Activated naive CD4-positive, alpha-beta T cell treated with anti-CD3 and anti-CD28 coated beads, Interleukin-2, amount 50 U/mL, for 72 hours (primary cell): ENCODE data around the gene SAP30L. TPM values are rescaled to one million over a fixed set of nuclear protein-coding genes. Genes with fewer than 3 reads are reported as not detected.

Experiments
- ATAC-seq, 2 donors: fragments of 150-1000 bp; cut with Tn5 transposase; 2 replicates each; pipeline ENCODE4 v1.10.0; 2021; ENCODE audit warnings: mild to moderate bottlenecking in 2 of 2, moderate library complexity in 2 of 2
- DNase-seq, 2 donors: peaks; one replicate each; pipeline ENCODE4 v3.0.0; 2021 to 2022; ENCODE audit warnings: low spot score in 2 of 2
- H3K27ac Mint-ChIP-seq, 2 donors: one replicate each; pipeline ENCODE4 v1.8.0; 2022; ENCODE audit warnings: mild to moderate bottlenecking in 2 of 2, mixed read lengths in 2 of 2
- H3K36me3 Mint-ChIP-seq, 2 donors: one replicate each; pipeline ENCODE4 v1.8.0; 2022; ENCODE audit warnings: mixed read lengths in 2 of 2
- H3K9me3 Mint-ChIP-seq, 2 donors: one replicate each; pipeline ENCODE4 v1.8.0; 2022; ENCODE audit warnings: mixed read lengths in 2 of 2
- total RNA-seq, 2 donors: library from RNA; stranded (reverse); gene quantifications; one replicate each; pipeline ENCODE4 v1.2.3, GENCODE V29; 2022

The SAP30L gene
- total RNA-seq, result 10 to 100 TPM; 25.5 to 31.0 TPM

GRCh38 chr5:154445422-154446194 lies at the start of gene SAP30L:
Gene SAP30L (plus strand): TSS chr5:154445997. CDS start chr5:154446605, 608 bp downstream.
- no peaks in the 10 kb centered on the region for H3K9me3 Mint-ChIP-seq
- H3K36me3 Mint-ChIP-seq, result peaks cover 20 to 32% of the 10 kb centered on the region in 2 donors
- DNase-seq (peak; percentile 97 to 98), ATAC-seq (peak; percentile 96 to 97)
- H3K27ac Mint-ChIP-seq, result peak within 1 kb of the TSS; percentile 94 to 95

GRCh38 chr5:154396128-154396527 lies 49.7 kb upstream of the SAP30L start:
- ATAC-seq, result no peak
- H3K9me3 Mint-ChIP-seq, result no peaks in the 10 kb centered on the region
- H3K36me3 Mint-ChIP-seq, result no peaks in the 10 kb centered on the region
- no peak overlapping the region for H3K27ac Mint-ChIP-seq
- DNase-seq, result no peak

- Mint-ChIP-seq H3K36me3 (no peaks in the 10 kb centered on the region), H3K27ac (no peak overlapping the region), H3K9me3 (no peaks in the 10 kb centered on the region)
- ATAC-seq (no peak), DNase-seq (no peak)
Observed at GRCh38 chr5:154397652-154398406, 48.0 kb upstream of the SAP30L start.

- ATAC-seq (no peak), DNase-seq (no peak)
- Mint-ChIP-seq H3K9me3 (no peaks in the 10 kb centered on the region), H3K36me3 (no peaks in the 10 kb centered on the region), H3K27ac (peak overlapping the region; percentile 51 to 53)
Observed at GRCh38 chr5:154400678-154401077, 45.1 kb upstream of the SAP30L start.

GRCh38 chr5:154401355-154401754 lies 44.4 kb upstream of the SAP30L start:
- ATAC-seq (no peak), DNase-seq (no peak)
- Mint-ChIP-seq H3K9me3 (no peaks in the 10 kb centered on the region), H3K36me3 (no peaks in the 10 kb centered on the region), H3K27ac (peak overlapping the region in 1 of 2 donors; percentile 53)

- ATAC-seq, result no peak
Observed at GRCh38 chr5:154401931-154402330, 43.9 kb upstream of the SAP30L start.

GRCh38 chr5:154402611-154403010 lies 43.2 kb upstream of the SAP30L start:
- no peak for DNase-seq
- Mint-ChIP-seq H3K36me3 (no peaks in the 10 kb centered on the region), H3K27ac (no peak overlapping the region), H3K9me3 (no peaks in the 10 kb centered on the region)
- no peak for ATAC-seq

More at GRCh38 chr5:154401931-154402330, 43.9 kb upstream of the SAP30L start:
- Mint-ChIP-seq H3K27ac (peak overlapping the region in 1 of 2 donors; percentile 53), H3K36me3 (no peaks in the 10 kb centered on the region), H3K9me3 (no peaks in the 10 kb centered on the region)
- DNase-seq, result no peak

GRCh38 chr5:154403234-154403633 lies 42.6 kb upstream of the SAP30L start:
- H3K27ac Mint-ChIP-seq, result no peak overlapping the region
- no peaks in the 10 kb centered on the region for H3K9me3 Mint-ChIP-seq
- DNase-seq (no peak), ATAC-seq (no peak)
- no peaks in the 10 kb centered on the region for H3K36me3 Mint-ChIP-seq

- H3K36me3 Mint-ChIP-seq, result no peaks in the 10 kb centered on the region
- DNase-seq, result no peak
- H3K27ac Mint-ChIP-seq, result peak overlapping the region; percentile 50 to 51
- no peaks in the 10 kb centered on the region for H3K9me3 Mint-ChIP-seq
- ATAC-seq, result no peak
Observed at GRCh38 chr5:154403776-154404387, 41.9 kb upstream of the SAP30L start.

- Mint-ChIP-seq H3K9me3 (no peaks in the 10 kb centered on the region), H3K36me3 (no peaks in the 10 kb centered on the region), H3K27ac (peak overlapping the region in 1 of 2 donors; percentile 57)
- peak; percentile 95 for ATAC-seq
- DNase-seq, result peak; percentile 68 to 76
Observed at GRCh38 chr5:154405078-154405792, 40.6 kb upstream of the SAP30L start.

- no peak for DNase-seq
- Mint-ChIP-seq H3K36me3 (peaks cover 0 to 5% of the 10 kb centered on the region in 2 donors), H3K9me3 (no peaks in the 10 kb centered on the region)
Observed at GRCh38 chr5:154406231-154406630, 39.6 kb upstream of the SAP30L start.

GRCh38 chr5:154406826-154407225 lies 39.0 kb upstream of the SAP30L start:
- no peak for DNase-seq
- Mint-ChIP-seq H3K36me3 (peaks cover under 1 to 9% of the 10 kb centered on the region in 2 donors), H3K27ac (no peak overlapping the region), H3K9me3 (no peaks in the 10 kb centered on the region)
- no peak for ATAC-seq

More at GRCh38 chr5:154406231-154406630, 39.6 kb upstream of the SAP30L start:
- no peak overlapping the region for H3K27ac Mint-ChIP-seq
- ATAC-seq, result no peak

GRCh38 chr5:154408811-154409210 lies 37.0 kb upstream of the SAP30L start:
- DNase-seq (no peak), ATAC-seq (no peak)
- Mint-ChIP-seq H3K36me3 (peaks cover 9 to 12% of the 10 kb centered on the region in 2 donors), H3K27ac (no peak overlapping the region), H3K9me3 (no peaks in the 10 kb centered on the region)

GRCh38 chr5:154409230-154409840 lies 36.5 kb upstream of the SAP30L start:
- Mint-ChIP-seq H3K27ac (no peak overlapping the region), H3K36me3 (peaks cover 9 to 12% of the 10 kb centered on the region in 2 donors), H3K9me3 (no peaks in the 10 kb centered on the region)
- ATAC-seq (no peak), DNase-seq (no peak)

- H3K36me3 Mint-ChIP-seq, result peaks cover 9 to 12% of the 10 kb centered on the region in 2 donors
- ATAC-seq, result no peak
- no peaks in the 10 kb centered on the region for H3K9me3 Mint-ChIP-seq
- no peak for DNase-seq
- peak overlapping the region in 1 of 2 donors; percentile 79 for H3K27ac Mint-ChIP-seq
Observed at GRCh38 chr5:154410008-154410407, 35.8 kb upstream of the SAP30L start.

GRCh38 chr5:154410786-154411185 lies 35.0 kb upstream of the SAP30L start:
- ATAC-seq (no peak), DNase-seq (no peak)
- peaks cover 9 to 12% of the 10 kb centered on the region in 2 donors for H3K36me3 Mint-ChIP-seq
- H3K27ac Mint-ChIP-seq, result peak overlapping the region; percentile 79
- no peaks in the 10 kb centered on the region for H3K9me3 Mint-ChIP-seq
